HG02938 (cell line): Measurements from ENCODE around the gene PDIA2.
"Not testable (repeated sequence)": the region's sequence is repeated elsewhere in the genome, so short reads cannot be mapped to it uniquely, and the experiment has no call there.

ENCODE experiments used
- ATAC-seq: cut with Tn5 transposase; IDR thresholded peaks from one replicate; pipeline ENCODE4 v1.9.1; 2021; ENCODE audit warnings: mild to moderate bottlenecking, moderate library complexity; ENCODE audit not compliant: unreplicated experiment

Gene PDIA2

DNA sequence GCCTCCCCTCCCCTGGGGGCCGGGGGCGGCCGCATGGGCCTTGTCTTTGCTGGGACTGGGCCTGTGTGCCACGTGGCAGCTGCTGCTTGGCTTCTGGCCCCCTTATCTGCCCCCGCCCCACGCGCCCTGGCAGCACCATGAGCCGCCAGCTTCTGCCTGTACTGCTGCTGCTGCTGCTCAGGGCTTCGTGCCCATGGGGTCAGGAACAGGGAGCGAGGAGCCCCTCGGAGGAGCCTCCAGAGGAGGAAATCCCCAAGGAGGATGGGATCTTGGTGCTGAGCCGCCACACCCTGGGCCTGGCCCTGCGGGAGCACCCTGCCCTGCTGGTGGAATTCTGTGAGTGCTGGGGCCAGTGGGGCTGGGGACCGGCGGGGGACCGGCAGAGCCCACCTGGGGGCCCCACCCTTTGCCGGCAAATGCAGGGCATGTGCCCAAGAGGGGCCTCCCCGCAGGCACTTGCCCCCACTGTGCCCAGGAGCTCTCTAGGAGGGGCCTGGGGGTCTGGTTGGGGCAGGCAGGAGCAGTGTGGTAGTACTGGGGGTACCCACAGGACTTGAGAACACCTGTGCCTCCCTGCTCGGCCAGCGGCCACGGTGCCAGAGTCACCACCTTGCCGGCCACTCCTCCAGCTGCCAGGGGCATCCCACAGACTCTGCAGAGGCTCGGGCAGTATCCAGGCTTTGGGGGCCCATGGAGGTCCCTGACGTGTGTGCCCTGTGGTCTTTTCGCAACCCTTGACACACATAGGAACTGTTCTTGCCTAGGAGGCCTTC is at the start of gene PDIA2:
Gene PDIA2 (plus strand): TSS at position 132 of the 773 bp plus-strand sequence. CDS start 6 bp downstream, at position 138.
- ATAC-seq = no peak

DNA sequence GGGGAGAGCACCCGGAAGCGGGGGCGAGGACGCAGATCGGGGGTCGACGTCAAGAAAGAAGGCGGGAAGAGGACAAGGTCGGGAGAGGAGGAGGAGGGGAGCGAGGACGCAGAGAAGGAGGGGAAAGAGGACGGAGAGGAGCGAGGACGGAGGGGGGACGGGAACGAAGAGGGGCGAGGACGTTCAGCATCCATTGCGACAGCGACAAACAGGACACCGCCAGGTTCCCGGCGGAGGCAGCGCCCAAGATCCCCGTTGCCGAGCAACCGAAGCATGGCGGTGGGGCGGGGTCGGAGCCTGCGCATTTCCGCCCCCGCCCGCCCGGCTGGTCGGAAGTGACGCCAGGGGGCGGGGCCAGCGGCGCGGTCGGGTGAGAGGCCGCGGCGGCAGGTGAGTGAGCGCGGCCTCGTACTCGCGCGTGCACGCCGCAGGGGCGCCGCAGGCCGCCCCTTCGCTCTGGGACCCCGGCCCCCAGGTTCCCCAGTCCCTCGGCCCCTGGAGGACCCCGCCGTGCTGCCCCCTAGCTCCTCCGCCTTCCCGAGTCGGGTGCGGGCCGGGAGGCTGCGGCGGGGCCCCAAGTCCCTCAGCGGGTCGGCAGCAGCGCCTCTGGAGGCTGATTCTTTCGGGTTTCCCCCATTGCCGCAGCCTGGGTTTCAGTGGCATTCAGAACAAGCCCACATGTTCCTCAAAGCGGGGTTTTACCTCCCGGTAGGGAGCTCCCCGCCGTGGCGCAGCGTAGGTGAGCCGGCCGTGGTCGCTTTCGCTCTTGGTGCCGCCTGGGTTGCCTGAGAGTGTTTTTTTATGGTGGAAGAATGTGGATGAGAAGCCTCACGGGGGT is 48.3 kb upstream of the PDIA2 start, which contains the start of gene FAM234A:
Gene FAM234A (plus strand): TSS at position 354 of the 838 bp plus-strand sequence. CDS start 19,593 bp downstream, outside the sequence.
- peak; percentile 81 for ATAC-seq

GRCh38 chr16:239948-240277 is 43.1 kb upstream of the PDIA2 start:
- ATAC-seq = no peak

- ATAC-seq = no peak
Measured at GRCh38 chr16:240559-240958, 42.4 kb upstream of the PDIA2 start.

DNA sequence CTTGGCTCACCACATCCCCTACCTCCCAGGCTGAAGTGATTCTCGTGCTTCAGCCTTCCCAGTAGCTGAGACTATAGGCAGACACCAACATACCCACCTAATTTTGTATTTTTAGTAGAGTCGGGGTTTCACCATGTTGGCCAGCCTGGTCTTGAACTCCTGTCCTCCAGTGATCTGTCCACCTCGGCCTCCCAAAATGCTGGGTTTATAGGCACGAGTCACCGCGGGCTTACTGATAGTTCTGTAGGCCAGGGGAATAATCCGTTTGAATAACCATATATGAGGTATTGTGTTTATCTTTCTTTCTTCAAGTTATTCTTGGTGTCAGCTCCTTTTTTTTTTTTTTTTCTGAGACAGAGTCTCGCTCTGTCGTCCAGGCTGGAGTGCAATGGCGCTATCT is 40.7 kb upstream of the PDIA2 start:
- no peak for ATAC-seq

DNA sequence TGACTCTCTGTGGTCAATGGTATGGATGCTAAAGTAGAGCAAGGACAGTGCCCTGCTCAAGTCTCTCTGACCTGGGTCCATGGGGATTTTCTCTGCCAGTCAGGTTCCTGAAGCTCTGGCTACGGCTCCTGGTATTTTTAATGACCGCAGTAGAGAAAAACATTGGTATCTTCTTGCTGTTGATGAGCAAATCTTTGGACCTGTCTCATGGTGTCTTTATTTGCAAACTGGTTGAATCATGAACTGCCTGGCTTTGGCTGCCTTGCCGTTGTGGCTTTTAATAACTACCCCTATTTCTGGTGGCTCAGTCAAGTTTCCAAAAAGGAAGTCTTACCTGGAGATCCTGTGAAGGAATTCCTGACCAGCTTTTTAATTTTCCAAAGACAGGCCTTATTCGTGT is 39.6 kb upstream of the PDIA2 start:
- no peak for ATAC-seq

GRCh38 chr16:245105-245504 is 37.9 kb upstream of the PDIA2 start:
- ATAC-seq = no peak

DNA sequence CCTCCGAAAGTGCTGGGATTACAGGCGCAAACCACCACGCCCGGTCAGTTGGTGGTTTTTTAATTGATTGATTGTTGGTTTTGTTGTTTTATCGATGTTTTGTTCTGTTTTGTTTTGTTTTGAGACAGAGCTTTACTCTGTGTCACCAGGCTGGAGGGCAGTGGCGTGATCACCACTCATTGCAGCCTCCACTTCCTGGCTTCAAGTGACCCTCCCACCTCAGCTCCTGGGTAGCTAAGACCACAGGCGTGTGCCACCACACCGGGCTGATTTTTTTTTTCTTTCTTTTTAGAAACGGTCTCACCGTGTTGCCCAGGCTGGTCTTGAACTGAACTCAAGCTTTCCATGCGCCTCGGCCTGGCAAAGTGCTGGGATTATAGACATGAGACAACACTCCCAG is 35.9 kb upstream of the PDIA2 start:
- ATAC-seq = no peak

- no peak for ATAC-seq
Measured at GRCh38 chr16:249431-249830, 33.5 kb upstream of the PDIA2 start.

DNA sequence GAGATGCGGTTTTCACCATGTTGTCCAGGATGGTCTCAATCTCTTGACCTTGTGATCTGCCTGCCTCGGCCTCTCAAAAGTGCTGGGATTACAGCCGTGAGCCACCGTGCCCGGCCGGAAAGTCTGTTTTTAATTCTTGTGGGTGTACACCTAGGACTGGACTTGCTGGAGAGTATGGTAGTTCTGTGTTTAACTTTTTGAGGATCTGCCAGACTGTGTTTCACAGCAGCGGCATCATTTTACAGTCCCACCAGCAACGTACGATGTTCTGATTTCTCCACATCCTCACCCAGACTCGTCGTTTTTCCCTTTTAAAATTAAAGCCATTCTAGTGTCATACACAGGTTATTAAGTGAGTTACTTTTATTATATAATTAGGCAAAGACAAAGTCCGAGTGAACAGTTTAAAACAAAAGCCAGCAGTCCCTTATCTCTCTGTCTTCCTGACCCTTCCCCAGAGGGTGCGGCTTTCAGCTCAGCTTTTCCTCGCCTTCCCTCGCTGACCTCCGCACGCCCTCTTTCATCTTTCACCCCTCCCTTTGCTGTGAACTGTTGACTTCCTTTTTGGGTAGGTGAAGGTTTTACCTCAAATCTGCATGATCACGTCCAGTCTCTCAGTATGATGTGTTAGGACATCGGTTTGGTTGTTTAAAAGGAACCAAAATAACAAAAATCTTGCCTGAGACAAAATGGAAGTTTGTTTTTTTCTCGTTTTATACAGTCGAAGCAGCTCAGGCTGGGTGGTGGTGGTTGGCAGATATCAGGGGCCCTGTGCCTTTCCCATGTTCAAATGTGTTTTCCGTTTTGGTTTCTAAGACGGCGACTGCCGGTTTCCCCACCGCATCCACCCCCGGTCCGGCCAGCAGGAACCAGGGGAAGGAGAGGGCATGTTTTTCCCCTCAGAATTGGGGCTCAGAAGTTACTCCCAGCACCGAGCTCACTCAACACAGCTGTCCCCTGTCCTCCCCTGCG is 30.3 kb upstream of the PDIA2 start:
- ATAC-seq = no peak

- no peak for ATAC-seq
Measured at GRCh38 chr16:253833-254232, 29.1 kb upstream of the PDIA2 start.

GRCh38 chr16:254461-254860 is 28.5 kb upstream of the PDIA2 start:
- ATAC-seq = no peak

DNA sequence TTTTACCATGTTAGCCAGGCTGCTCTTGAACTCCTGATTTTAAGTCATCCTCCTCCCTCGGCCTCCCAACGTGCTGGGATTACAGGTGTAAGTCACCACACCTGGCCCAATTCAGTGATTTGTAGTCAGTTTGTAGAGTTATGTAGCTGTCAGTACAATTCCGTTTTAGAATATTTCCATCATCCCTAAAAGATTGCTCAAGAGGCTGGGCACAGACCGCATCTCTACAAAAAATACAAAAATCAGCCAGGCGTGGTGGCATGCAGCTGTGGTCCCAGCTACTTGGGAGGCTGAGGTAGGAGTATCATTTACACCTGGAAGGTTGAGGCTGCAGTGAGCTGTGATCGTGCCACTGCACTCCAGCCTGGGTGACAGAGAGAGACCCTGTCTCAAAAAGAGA is 27.8 kb upstream of the PDIA2 start:
- no peak for ATAC-seq

GRCh38 chr16:258091-258490 is 24.9 kb upstream of the PDIA2 start:
- ATAC-seq = not testable (repeated sequence)

DNA sequence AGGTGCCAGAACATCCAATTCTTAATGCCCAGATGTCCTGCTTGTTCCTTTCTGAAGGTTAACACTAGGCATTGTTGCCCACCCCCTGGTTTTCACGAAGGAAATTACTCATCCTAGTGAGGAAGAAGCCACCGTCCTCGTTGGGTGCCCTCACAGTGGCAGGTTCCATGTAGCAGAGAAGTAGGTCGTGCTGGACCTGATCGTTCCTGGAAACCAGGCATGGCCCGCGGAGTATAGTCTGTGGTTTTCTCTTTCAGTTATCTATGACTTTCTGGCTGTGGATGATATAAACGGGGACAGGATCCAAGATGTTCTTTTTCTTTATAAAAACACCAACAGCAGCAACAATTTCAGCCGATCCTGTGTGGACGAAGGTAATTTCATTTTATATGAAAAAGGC is 23.7 kb upstream of the PDIA2 start:
- no peak for ATAC-seq

GRCh38 chr16:259814-260253 is 23.1 kb upstream of the PDIA2 start:
- no peak for ATAC-seq

- ATAC-seq = no peak
Measured at GRCh38 chr16:260326-260725, 22.6 kb upstream of the PDIA2 start.

DNA sequence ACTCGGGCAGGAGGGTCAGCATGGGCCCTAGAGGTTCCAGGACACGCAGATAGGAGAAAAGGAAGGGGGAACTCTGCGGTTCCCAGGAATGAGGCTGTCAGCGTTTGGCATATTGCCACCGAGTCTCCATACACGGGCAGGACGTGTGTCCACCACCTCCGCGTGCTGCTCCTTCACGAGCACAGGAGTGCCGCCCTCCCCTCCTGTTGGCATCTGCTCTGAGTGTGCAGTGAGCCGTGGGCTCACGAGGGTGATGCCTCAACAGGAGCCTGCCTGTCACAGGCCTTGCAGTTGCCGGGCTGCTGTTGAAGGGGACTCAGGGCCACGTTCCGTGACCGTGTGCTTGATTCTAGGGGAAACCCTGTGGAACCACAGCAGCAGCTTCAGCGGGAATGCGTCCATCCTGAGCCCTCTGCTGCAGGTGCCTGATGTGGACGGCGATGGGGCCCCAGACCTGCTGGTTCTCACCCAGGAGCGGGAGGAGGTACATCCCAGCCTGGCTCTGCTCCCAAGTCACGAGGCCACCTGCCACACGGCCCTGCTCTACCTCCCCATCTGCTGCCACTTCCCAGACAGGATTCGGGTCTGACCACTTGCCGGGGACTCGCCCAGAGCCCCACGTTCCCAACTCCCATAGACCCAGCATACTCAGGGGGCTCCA is 21.8 kb upstream of the PDIA2 start:
- no peak for ATAC-seq

GRCh38 chr16:262121-262745 is 20.7 kb upstream of the PDIA2 start:
- ATAC-seq = no peak

- no peak for ATAC-seq
Measured at GRCh38 chr16:263182-263774, 19.7 kb upstream of the PDIA2 start.
